Measurements from ENCODE around the gene RPH3AL. TPM values are rescaled to one million over a fixed set of nuclear protein-coding genes. Genes with fewer than 3 reads are reported as not detected.

Gene RPH3AL
- total RNA-seq, 2 experiments from 2014 or later: 2.4 to 2.8 TPM

GRCh38 chr17:303168-303567, 49.4 kb downstream of the RPH3AL start:
- H3K4me1 ChIP-seq (ENCODE audit: insufficient read depth, low read length): no peaks in the 10 kb centered on the region
- no peak for TF ChIP-seq CTCF (IDR thresholded peaks at IDR 0.05)
- no peaks in the 10 kb centered on the region for H3K36me3 ChIP-seq (ENCODE audit: insufficient read depth, low read length)
- ATAC-seq (ENCODE audit: poor library complexity): no peak
- ChIA-PET CTCF (no interaction called here), POLR2A (no interaction called here)
- H3K9me3 ChIP-seq (ENCODE audit: control insufficient read depth in 1 of 2, insufficient read depth in 1 of 2, low read length in 2 of 2): no peaks in the 10 kb centered on the region
- Mint-ChIP-seq H3K4me1 (ENCODE audit: low read depth) (no peaks in the 10 kb centered on the region), H3K36me3 (ENCODE audit: low read depth) (no peaks in the 10 kb centered on the region), H3K27me3 (peaks cover 6% of the 10 kb centered on the region), H3K27ac (no peak overlapping the region), H3K4me3 (no peak overlapping the region), H3K9me3 (no peaks in the 10 kb centered on the region)
- intact Hi-C loops (cut with DNase I, micrococcal nuclease): no loop called here
- no peak overlapping the region for H3K4me3 ChIP-seq (ENCODE audit: low read length)
- peaks cover 0 to 2% of the 10 kb centered on the region in 2 experiments for H3K27me3 ChIP-seq (ENCODE audit: control insufficient read depth in 1 of 2, insufficient read depth in 2 of 2, low read length in 2 of 2)
- no peak overlapping the region for H3K27ac ChIP-seq (ENCODE audit: low read depth in 1 of 2, low read length in 2 of 2)
- no peak for DNase-seq

GRCh38 chr17:302300-302698, 50.3 kb downstream of the RPH3AL start:
- Histone ChIP-seq H3K4me1 (ENCODE audit: insufficient read depth, low read length) (no peaks in the 10 kb centered on the region), H3K9me3 (ENCODE audit: control insufficient read depth in 1 of 2, insufficient read depth in 1 of 2, low read length in 2 of 2) (no peaks in the 10 kb centered on the region), H3K27ac (ENCODE audit: low read depth in 1 of 2, low read length in 2 of 2) (no peak overlapping the region), H3K36me3 (ENCODE audit: insufficient read depth, low read length) (no peaks in the 10 kb centered on the region), H3K4me3 (ENCODE audit: low read length) (no peak overlapping the region), H3K27me3 (ENCODE audit: control insufficient read depth in 1 of 2, insufficient read depth in 2 of 2, low read length in 2 of 2) (peaks cover 0 to 2% of the 10 kb centered on the region in 2 experiments)
- TF ChIP-seq CTCF (IDR thresholded peaks at IDR 0.05): no peak
- H3K27ac Mint-ChIP-seq: no peak overlapping the region
- no peak overlapping the region for H3K4me3 Mint-ChIP-seq
- CTCF ChIA-PET: no interaction called here
- no peaks in the 10 kb centered on the region for H3K36me3 Mint-ChIP-seq (ENCODE audit: low read depth)
- H3K4me1 Mint-ChIP-seq (ENCODE audit: low read depth): no peaks in the 10 kb centered on the region
- DNase-seq (no peak), ATAC-seq (ENCODE audit: poor library complexity) (no peak)
- POLR2A ChIA-PET: no interaction called here
- H3K27me3 Mint-ChIP-seq: peaks cover 6% of the 10 kb centered on the region
- intact Hi-C loops (cut with DNase I, micrococcal nuclease): no loop called here
- H3K9me3 Mint-ChIP-seq: no peaks in the 10 kb centered on the region

GRCh38 chr17:301681-302299, 50.8 kb downstream of the RPH3AL start:
- Histone ChIP-seq H3K4me1 (ENCODE audit: insufficient read depth, low read length) (no peaks in the 10 kb centered on the region), H3K27me3 (ENCODE audit: control insufficient read depth in 1 of 2, insufficient read depth in 2 of 2, low read length in 2 of 2) (peaks cover 0 to 2% of the 10 kb centered on the region in 2 experiments), H3K4me3 (ENCODE audit: low read length) (no peak overlapping the region), H3K9me3 (ENCODE audit: control insufficient read depth in 1 of 2, insufficient read depth in 1 of 2, low read length in 2 of 2) (no peaks in the 10 kb centered on the region), H3K36me3 (ENCODE audit: insufficient read depth, low read length) (no peaks in the 10 kb centered on the region), H3K27ac (ENCODE audit: low read depth in 1 of 2, low read length in 2 of 2) (no peak overlapping the region)
- DNase-seq: no peak
- no peak overlapping the region for H3K27ac Mint-ChIP-seq
- H3K4me3 Mint-ChIP-seq: no peak overlapping the region
- H3K27me3 Mint-ChIP-seq: peaks cover 6% of the 10 kb centered on the region
- POLR2A ChIA-PET: no interaction called here
- no peak for TF ChIP-seq CTCF (IDR thresholded peaks at IDR 0.05)
- H3K36me3 Mint-ChIP-seq (ENCODE audit: low read depth): no peaks in the 10 kb centered on the region
- intact Hi-C loops (cut with DNase I, micrococcal nuclease): no loop called here
- CTCF ChIA-PET: no interaction called here
- no peaks in the 10 kb centered on the region for H3K9me3 Mint-ChIP-seq
- H3K4me1 Mint-ChIP-seq (ENCODE audit: low read depth): no peaks in the 10 kb centered on the region
- ATAC-seq (ENCODE audit: poor library complexity): no peak
